Measurements from ENCODE around the gene NUCKS1.

The NUCKS1 gene

DNA sequence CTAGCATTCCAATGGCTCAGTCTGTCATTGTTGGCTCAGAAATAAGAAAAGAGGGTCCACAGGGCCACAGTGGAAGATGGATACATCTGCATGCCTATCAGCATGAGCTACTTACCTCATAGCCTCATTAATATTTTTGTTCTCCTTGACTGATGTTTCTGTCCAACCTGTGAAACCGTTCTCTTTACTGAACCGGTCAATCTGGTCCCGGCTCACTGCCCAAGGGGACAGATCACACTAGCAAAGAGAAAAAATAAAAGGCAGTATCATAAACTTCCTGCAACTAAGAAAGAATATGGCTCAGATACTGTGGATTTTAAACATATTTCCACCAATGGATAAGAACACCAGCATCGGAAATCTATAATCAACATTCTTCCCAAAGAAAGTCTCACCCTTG is 20.6 kb upstream of the NUCKS1 start:
- Histone ChIP-seq H3K9me3 (ENCODE audit: control insufficient read depth, insufficient read depth, low read length) (no peaks in the 10 kb centered on the region), H3K4me1 (ENCODE audit: control insufficient read depth, insufficient read depth, low read length) (0 out of 2 replicates have a peak, but pooled peaks cover 2% of the 10 kb centered on the region), H3K27ac (ENCODE audit: low read length) (no peak overlapping the region), H3K4me3 (ENCODE audit: low read length) (no peak overlapping the region), H3K27me3 (ENCODE audit: control insufficient read depth, insufficient read depth, low read length) (peaks cover 3% of the 10 kb centered on the region; the same call in 1 of the 2 replicates), H3K36me3 (ENCODE audit: control insufficient read depth, insufficient read depth, low read length) (no peaks in the 10 kb centered on the region)
- no peak for DNase-seq (ENCODE audit: low read depth, low spot score)
- whole genome bisulfite sequencing (ENCODE audit: insufficient coverage, insufficient read length), result no CpG with 5 or more reads among the region's 4 CpGs

DNA sequence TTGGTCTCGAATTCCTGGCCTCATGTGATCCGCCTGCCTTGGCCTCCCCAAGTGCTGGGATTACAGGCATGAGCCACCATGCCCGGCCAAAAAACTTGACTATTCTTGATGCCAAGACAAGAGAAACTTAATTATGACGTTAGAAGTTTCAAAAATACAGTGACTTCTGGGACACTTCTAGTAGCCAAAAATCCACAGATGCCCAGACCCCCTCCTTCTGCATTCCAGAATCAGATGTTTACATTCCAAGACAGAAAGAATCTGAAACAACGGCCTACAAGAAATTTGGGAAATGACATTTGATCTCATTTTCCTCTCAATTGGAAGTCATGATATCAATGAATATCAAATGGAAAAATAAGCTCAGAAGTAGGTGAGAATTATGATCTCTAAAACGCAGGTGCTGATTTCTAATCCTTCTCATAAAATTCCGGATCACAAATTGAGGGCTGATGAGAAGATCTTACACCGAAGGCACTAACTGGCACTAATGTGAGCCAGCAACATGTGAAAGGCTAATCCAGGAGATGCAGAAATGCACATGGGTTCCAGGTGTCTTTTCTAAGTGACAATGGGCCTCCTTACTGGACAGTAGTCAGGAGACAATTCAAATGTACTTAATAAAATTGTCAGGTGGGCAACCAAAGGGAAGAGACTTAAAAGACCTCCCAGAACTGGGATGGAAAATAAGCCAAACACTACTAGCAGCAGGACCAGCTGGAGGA is 19.8 kb upstream of the NUCKS1 start:
- Histone ChIP-seq H3K4me1 (ENCODE audit: control insufficient read depth, insufficient read depth, low read length) (0 out of 2 replicates have a peak, but pooled peaks cover 2% of the 10 kb centered on the region), H3K9me3 (ENCODE audit: control insufficient read depth, insufficient read depth, low read length) (no peaks in the 10 kb centered on the region), H3K27ac (ENCODE audit: low read length) (no peak overlapping the region), H3K27me3 (ENCODE audit: control insufficient read depth, insufficient read depth, low read length) (peaks cover 3% of the 10 kb centered on the region; the same call in 1 of the 2 replicates), H3K36me3 (ENCODE audit: control insufficient read depth, insufficient read depth, low read length) (no peaks in the 10 kb centered on the region), H3K4me3 (ENCODE audit: low read length) (no peak overlapping the region)
- no peak for DNase-seq (ENCODE audit: low read depth, low spot score)
- no CpG with 5 or more reads among the region's 8 CpGs for WGBS (ENCODE audit: insufficient coverage, insufficient read length)

DNA sequence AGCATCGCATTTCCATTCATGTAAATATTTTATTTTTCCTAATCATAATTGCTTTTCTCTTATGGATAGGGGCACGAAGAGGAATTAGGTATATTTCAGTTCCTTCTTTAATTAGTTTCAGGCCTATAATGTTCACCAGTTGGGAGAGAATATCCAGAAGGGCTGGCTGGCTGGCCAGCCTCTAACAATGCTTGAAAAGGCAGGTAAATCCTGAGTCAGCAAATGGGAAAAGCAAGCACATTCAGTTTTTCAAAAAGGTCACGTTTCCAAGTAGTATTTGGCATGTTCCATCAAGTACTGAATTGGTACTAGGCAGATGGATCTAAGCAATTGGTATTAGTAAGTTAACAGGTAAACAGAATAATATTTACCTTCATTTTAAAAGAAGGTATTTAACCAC is 17.3 kb upstream of the NUCKS1 start:
- WGBS (ENCODE audit: insufficient coverage, insufficient read length), result no CpG with 5 or more reads among the region's 3 CpGs
- no peak overlapping the region for H3K27ac ChIP-seq (ENCODE audit: low read length)

DNA sequence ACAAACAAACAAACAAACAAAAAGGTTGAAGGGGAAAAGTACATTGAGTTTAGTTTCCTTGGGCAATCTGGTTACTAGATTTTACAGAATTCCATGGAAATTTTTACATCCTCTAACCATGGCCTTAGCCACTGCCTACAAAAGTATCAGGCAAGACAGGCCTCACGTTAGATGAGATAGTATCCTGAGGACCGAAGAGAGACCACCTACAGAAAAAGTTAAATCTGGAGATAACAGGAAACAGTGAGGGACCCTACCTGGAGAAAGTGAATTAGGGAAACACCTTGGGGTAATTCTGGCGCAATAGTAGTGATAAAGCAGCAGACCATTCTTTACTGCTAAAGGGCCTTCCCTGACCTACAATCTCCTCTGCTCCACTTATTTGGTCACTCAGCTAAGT is 16.6 kb upstream of the NUCKS1 start:
- no peak overlapping the region for H3K27ac ChIP-seq (ENCODE audit: low read length)
- no peaks in the 10 kb centered on the region for H3K36me3 ChIP-seq (ENCODE audit: control insufficient read depth, insufficient read depth, low read length)
- H3K4me1 ChIP-seq (ENCODE audit: control insufficient read depth, insufficient read depth, low read length), result no peaks in the 10 kb centered on the region
- WGBS (ENCODE audit: insufficient coverage, insufficient read length), result no CpG with 5 or more reads among the region's 3 CpGs
- H3K9me3 ChIP-seq (ENCODE audit: control insufficient read depth, insufficient read depth, low read length), result no peaks in the 10 kb centered on the region
- no peak overlapping the region for H3K4me3 ChIP-seq (ENCODE audit: low read length)
- no peaks in the 10 kb centered on the region for H3K27me3 ChIP-seq (ENCODE audit: control insufficient read depth, insufficient read depth, low read length)
- DNase-seq (ENCODE audit: low read depth, low spot score), result no peak

More for the DNA sequence above, 17.3 kb upstream of the NUCKS1 start:
- H3K4me1 ChIP-seq (ENCODE audit: control insufficient read depth, insufficient read depth, low read length), result no peaks in the 10 kb centered on the region
- H3K36me3 ChIP-seq (ENCODE audit: control insufficient read depth, insufficient read depth, low read length), result no peaks in the 10 kb centered on the region
- no peaks in the 10 kb centered on the region for H3K9me3 ChIP-seq (ENCODE audit: control insufficient read depth, insufficient read depth, low read length)
- DNase-seq (ENCODE audit: low read depth, low spot score), result no peak
- no peak overlapping the region for H3K4me3 ChIP-seq (ENCODE audit: low read length)
- no peaks in the 10 kb centered on the region for H3K27me3 ChIP-seq (ENCODE audit: control insufficient read depth, insufficient read depth, low read length)

DNA sequence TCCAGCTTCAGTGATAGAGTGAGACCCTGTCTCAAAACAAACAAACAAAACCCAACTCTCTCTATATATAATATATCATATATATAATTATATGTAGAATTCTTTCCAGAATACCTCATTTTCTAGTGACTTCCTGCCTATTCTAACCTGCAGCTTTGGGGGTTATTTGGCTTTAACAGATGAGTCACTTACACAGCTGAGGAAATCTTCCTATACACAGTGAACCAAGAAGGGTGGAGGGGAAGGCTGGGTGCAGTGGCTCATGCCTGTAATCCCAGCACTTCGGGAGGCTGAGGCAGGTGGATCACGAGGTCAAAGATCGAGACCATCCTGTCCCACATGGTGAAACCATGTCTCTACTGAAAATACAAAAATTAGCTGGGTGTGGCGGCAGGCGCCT is 16.1 kb upstream of the NUCKS1 start:
- no peaks in the 10 kb centered on the region for H3K27me3 ChIP-seq (ENCODE audit: control insufficient read depth, insufficient read depth, low read length)
- H3K4me3 ChIP-seq (ENCODE audit: low read length), result no peak overlapping the region
- no peaks in the 10 kb centered on the region for H3K36me3 ChIP-seq (ENCODE audit: control insufficient read depth, insufficient read depth, low read length)
- no CpG with 5 or more reads among the region's 5 CpGs for WGBS (ENCODE audit: insufficient coverage, insufficient read length)
- no peaks in the 10 kb centered on the region for H3K4me1 ChIP-seq (ENCODE audit: control insufficient read depth, insufficient read depth, low read length)
- H3K27ac ChIP-seq (ENCODE audit: low read length), result no peak overlapping the region
- no peak for DNase-seq (ENCODE audit: low read depth, low spot score)
- no peaks in the 10 kb centered on the region for H3K9me3 ChIP-seq (ENCODE audit: control insufficient read depth, insufficient read depth, low read length)

DNA sequence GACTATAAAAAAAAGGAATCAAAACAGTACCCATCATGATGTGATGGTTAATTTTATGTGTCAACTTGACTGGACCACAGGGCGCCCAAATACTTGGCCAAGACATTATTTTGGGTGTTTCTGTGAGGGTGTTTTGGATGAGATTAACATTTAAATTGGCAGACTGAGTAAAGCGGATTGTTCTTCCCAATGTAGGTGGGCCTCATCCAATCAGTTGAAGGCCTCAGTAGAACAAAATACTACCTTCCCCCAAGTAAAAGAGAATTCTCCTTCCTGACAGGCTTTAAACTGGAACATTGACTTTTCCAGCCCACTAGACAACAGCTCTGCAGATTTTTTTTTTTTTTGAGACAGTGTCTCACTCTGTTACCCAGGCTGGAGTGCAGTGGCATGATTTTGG is 14.6 kb upstream of the NUCKS1 start:
- no peaks in the 10 kb centered on the region for H3K4me1 ChIP-seq (ENCODE audit: control insufficient read depth, insufficient read depth, low read length)
- H3K9me3 ChIP-seq (ENCODE audit: control insufficient read depth, insufficient read depth, low read length), result no peaks in the 10 kb centered on the region
- no peak overlapping the region for H3K27ac ChIP-seq (ENCODE audit: low read length)
- H3K36me3 ChIP-seq (ENCODE audit: control insufficient read depth, insufficient read depth, low read length), result no peaks in the 10 kb centered on the region
- no CpG with 5 or more reads among the region's 2 CpGs for WGBS (ENCODE audit: insufficient coverage, insufficient read length)
- H3K27me3 ChIP-seq (ENCODE audit: control insufficient read depth, insufficient read depth, low read length), result no peaks in the 10 kb centered on the region
- no peak overlapping the region for H3K4me3 ChIP-seq (ENCODE audit: low read length)
- DNase-seq (ENCODE audit: low read depth, low spot score), result no peak

DNA sequence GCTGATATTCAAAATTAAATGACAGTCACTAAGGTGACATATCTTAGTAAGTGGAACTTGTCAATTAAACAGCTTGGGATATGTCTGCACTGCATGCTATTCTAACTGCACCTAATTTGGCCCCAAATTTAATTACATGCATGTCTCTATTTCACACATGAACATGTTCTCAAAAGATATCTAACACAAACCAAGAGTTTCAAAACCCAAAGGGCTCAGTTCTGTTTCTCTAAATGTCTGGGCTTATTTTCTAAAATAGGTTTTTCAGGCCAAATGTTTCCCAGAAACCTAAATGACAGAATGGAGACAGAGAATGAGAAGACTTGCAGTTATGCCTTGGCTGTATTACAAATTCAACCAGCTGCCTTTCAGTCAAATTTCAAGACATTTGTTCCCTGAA is 14.0 kb upstream of the NUCKS1 start:
- no peak for DNase-seq (ENCODE audit: low read depth, low spot score)
- no peak overlapping the region for H3K4me3 ChIP-seq (ENCODE audit: low read length)
- H3K36me3 ChIP-seq (ENCODE audit: control insufficient read depth, insufficient read depth, low read length), result no peaks in the 10 kb centered on the region
- no peaks in the 10 kb centered on the region for H3K4me1 ChIP-seq (ENCODE audit: control insufficient read depth, insufficient read depth, low read length)
- no peaks in the 10 kb centered on the region for H3K27me3 ChIP-seq (ENCODE audit: control insufficient read depth, insufficient read depth, low read length)
- H3K9me3 ChIP-seq (ENCODE audit: control insufficient read depth, insufficient read depth, low read length), result no peaks in the 10 kb centered on the region
- no peak overlapping the region for H3K27ac ChIP-seq (ENCODE audit: low read length)

DNA sequence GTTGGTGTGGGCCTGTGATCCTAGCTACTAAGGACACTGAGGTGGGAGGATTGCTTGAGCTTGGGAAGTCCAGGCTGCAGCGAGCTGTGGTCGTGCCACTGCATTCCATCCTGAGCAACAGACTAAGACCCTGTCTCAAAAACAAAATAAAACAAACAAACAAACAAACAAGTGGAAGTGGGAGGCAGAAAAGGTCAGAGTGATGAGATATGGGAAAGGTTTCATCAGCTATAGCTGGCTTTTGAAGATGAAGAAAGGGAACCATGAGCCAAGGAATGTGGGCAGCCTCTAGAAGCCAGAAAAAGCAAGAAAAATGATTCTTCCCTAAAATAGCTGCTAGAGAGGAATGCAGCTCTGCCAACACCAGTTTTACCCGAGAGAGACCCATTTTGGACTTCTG is 10.6 kb upstream of the NUCKS1 start:
- no peak for DNase-seq (ENCODE audit: low read depth, low spot score)
- Histone ChIP-seq H3K36me3 (ENCODE audit: control insufficient read depth, insufficient read depth, low read length) (no peaks in the 10 kb centered on the region), H3K4me3 (ENCODE audit: low read length) (no peak overlapping the region), H3K27me3 (ENCODE audit: control insufficient read depth, insufficient read depth, low read length) (no peaks in the 10 kb centered on the region), H3K9me3 (ENCODE audit: control insufficient read depth, insufficient read depth, low read length) (no peaks in the 10 kb centered on the region), H3K4me1 (ENCODE audit: control insufficient read depth, insufficient read depth, low read length) (no peaks in the 10 kb centered on the region), H3K27ac (ENCODE audit: low read length) (no peak overlapping the region)
- WGBS (ENCODE audit: insufficient coverage, insufficient read length), result no CpG with 5 or more reads among the region's 3 CpGs

DNA sequence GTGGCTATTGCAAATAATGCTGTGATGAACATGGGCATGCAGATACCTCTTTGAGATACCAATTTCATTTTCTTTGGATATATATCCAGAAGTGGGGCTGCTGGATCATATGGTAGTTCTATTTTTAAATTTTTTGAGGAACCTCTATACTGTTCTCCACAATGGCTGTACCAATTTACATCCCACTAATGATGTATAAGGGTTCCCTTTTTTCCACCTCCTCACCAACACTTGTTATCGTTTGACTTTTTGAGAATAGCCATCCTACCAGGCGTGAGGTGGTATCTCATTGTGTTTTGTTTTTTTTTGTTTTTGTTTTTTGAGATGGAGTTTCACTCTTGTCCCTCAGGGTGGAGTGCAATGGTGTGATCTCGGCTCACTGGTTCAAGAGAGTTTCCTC is 6.6 kb upstream of the NUCKS1 start:
- Histone ChIP-seq H3K9me3 (ENCODE audit: control insufficient read depth, insufficient read depth, low read length) (no peaks in the 10 kb centered on the region), H3K4me3 (ENCODE audit: low read length) (no peak overlapping the region), H3K27me3 (ENCODE audit: control insufficient read depth, insufficient read depth, low read length) (no peaks in the 10 kb centered on the region; the same call in 1 of the 2 replicates), H3K36me3 (ENCODE audit: control insufficient read depth, insufficient read depth, low read length) (no peaks in the 10 kb centered on the region), H3K4me1 (ENCODE audit: control insufficient read depth, insufficient read depth, low read length) (no peaks in the 10 kb centered on the region), H3K27ac (ENCODE audit: low read length) (no peak overlapping the region)
- no CpG with 5 or more reads among the region's 3 CpGs for WGBS (ENCODE audit: insufficient coverage, insufficient read length)
- DNase-seq (ENCODE audit: low read depth, low spot score), result no peak

DNA sequence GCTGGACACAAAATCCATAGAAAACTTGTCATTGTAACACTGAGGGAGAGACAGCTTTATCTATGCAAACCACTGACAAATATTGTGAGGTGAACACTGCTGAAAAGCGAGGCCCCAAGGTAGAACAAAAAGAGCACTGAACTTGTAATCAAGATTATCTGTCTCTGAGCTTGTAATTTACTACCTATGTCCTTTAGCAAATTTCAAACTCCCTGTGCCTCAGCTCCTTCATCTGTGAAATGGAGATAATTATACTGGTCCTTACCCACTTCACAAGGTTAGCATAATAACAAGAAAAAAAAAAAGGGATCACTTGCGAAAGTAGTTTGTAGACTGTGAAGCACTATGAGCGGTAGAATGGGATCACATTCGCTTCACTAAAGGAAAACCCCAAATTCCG is 4.9 kb upstream of the NUCKS1 start:
- WGBS (ENCODE audit: insufficient coverage, insufficient read length), result no CpG with 5 or more reads among the region's 5 CpGs
- H3K36me3 ChIP-seq (ENCODE audit: control insufficient read depth, insufficient read depth, low read length), result no peaks in the 10 kb centered on the region
- no peak overlapping the region for H3K27ac ChIP-seq (ENCODE audit: low read length)
- no peaks in the 10 kb centered on the region for H3K9me3 ChIP-seq (ENCODE audit: control insufficient read depth, insufficient read depth, low read length)
- H3K4me1 ChIP-seq (ENCODE audit: control insufficient read depth, insufficient read depth, low read length), result no peaks in the 10 kb centered on the region; the same call in 1 of the 2 replicates
- DNase-seq (ENCODE audit: low read depth, low spot score), result no peak
- H3K27me3 ChIP-seq (ENCODE audit: control insufficient read depth, insufficient read depth, low read length), result no peaks in the 10 kb centered on the region; the same call in 1 of the 2 replicates
- H3K4me3 ChIP-seq (ENCODE audit: low read length), result no peak overlapping the region

DNA sequence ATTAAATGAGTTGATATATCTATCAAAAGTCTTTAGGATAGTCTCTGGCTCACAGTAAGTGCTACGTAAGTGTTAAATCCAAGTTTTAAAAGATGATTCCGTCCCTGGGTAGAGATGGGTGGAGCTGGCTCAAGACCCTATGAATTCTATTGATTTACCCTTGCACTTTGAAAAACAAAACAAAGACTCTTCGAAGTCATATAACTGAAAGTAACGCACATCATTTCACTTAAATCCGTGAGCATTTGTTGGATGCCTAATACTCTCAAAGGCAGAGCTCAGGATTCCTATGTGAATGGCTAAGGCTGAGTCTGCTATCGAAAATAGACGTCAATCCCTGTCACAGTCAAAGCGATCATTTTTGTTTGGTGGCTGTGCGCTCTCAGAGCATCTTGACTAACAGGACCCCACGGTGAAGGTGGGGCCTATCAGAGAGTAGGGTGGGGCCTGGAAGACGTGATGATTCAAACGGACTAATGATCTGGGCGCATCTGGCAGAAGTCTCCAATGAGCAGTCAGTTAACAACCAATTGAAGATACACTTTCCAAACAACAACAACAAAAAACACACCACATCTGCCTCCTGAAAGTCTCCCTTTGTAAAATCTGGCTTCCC is 1.2 kb upstream of the NUCKS1 start:
- Histone ChIP-seq H3K27me3 (ENCODE audit: control insufficient read depth, insufficient read depth, low read length) (no peaks in the 10 kb centered on the region; the same call in 1 of the 2 replicates), H3K36me3 (ENCODE audit: control insufficient read depth, insufficient read depth, low read length) (no peaks in the 10 kb centered on the region; the same call in 1 of the 2 replicates), H3K9me3 (ENCODE audit: control insufficient read depth, insufficient read depth, low read length) (no peaks in the 10 kb centered on the region), H3K4me1 (ENCODE audit: control insufficient read depth, insufficient read depth, low read length) (no peaks in the 10 kb centered on the region; the same call in 1 of the 2 replicates), H3K4me3 (ENCODE audit: low read length) (no peak overlapping the region), H3K27ac (ENCODE audit: low read length) (no peak overlapping the region)
- DNase-seq (ENCODE audit: low read depth, low spot score), result no peak
- WGBS (ENCODE audit: insufficient coverage, insufficient read length), result no CpG with 5 or more reads among the region's 13 CpGs

All from iPS DF 6.9 (cell line).